ENCODE measurements around the gene DPYD. TPM values are rescaled to one million over a fixed set of nuclear protein-coding genes. Genes with fewer than 3 reads are reported as not detected.

DPYD gene
- total RNA-seq, 4 donors from 2014 or later, result 30.6 to 58.4 (median 35.4) TPM

DNA sequence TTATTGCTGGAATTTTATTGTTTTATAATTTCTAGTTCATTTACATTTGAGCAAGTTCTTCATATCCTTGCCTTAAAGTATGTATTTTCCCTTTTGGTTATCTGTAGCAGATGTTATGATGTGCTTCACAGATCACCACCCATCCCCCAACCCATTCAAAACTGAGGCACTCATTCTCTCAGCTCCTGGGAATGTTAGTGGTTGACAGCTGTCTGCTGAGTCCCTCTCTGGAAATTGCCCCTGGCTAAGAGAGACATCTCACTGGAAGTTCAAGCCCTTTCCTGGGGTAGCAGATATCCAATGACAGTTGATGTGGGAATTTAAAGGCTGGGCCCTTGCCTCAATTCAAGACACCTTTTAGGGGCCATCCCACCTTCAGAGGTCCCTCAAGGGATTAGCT is 4.3 kb upstream of the DPYD start:
- H3K27ac ChIP-seq, result no peak overlapping the region
- TF ChIP-seq POLR2A (IDR thresholded peaks at IDR 0.05) (no peak), CTCF (IDR thresholded peaks at IDR 0.05) (no peak)
- intact Hi-C loops (cut with DNase I), result no loop called here
- H3K4me1 ChIP-seq, result peaks cover 0 to 9% (median 3%) of the 10 kb centered on the region in 3 donors
- no peaks in the 10 kb centered on the region for H3K27me3 ChIP-seq
- no peak for DNase-seq
- H3K9me3 ChIP-seq, result no peaks in the 10 kb centered on the region
- H3K36me3 ChIP-seq, result no peaks in the 10 kb centered on the region
- no peak overlapping the region for H3K4me3 ChIP-seq

DNA sequence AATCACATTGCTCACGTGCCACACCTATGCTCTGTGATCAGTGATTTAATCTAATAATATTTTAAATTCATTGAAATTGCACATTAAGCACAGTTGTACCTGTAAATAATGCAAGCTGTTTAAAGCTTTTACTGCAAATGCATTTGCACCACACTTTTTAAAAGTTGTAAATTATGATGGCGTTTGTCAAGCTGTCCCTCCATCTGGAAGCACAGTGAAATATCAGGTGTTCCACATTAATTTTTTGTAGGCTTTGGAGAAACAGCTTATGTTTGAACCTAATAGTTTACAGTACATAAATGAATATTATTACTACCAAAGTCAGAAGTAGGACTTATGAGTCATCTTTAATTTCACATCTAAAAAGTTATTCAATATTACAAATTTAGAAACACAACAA is 3.0 kb upstream of the DPYD start:
- WGBS, 2 donors, result 85 to 86% methylated on average over 2 of the region's 2 CpGs
- Histone ChIP-seq H3K27ac (no peak overlapping the region), H3K4me1 (peaks cover 5 to 18% (median 6%) of the 10 kb centered on the region in 3 donors), H3K4me3 (no peak overlapping the region), H3K9me3 (no peaks in the 10 kb centered on the region), H3K36me3 (no peaks in the 10 kb centered on the region), H3K27me3 (no peaks in the 10 kb centered on the region)
- no peak for TF ChIP-seq POLR2A (IDR thresholded peaks at IDR 0.05)
- no peak for TF ChIP-seq CTCF (IDR thresholded peaks at IDR 0.05)
- DNase-seq, result no peak
- intact Hi-C loops (cut with DNase I), result no loop called here

DNA sequence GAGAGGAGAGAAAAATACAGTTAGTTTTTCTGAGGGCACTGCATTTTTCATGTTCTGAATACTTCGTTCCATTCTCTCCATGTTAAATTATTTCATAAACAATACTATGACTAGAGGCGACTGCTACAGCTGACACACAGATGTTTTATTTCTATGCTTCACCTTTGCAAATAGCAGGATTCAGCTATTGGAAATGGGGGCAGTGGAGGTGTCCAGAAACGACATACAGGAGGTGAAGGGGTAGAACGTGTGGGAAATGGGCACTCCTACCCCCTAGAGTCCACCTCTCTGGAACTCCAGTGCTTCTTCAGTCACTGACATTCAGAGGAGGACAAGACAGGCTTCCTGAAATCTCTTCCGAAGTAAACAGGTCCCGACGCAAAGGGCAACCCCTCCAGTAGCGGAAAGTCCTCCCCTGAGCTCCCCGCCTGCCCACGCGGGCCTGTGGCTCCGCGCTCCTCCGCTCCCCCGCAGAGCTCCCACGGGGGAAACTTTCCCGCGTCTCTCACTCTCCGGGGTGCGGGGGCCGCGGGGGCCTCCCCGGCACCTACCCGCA is 480 bp downstream of the DPYD start:
- no peak for DNase-seq
- 0 to 1% methylated on average over 5 to 8 of the region's 24 CpGs for WGBS, 2 donors
- intact Hi-C loops (cut with DNase I), result no loop called here
- no peak for TF ChIP-seq POLR2A (IDR thresholded peaks at IDR 0.05)
- TF ChIP-seq CTCF (IDR thresholded peaks at IDR 0.05), result no peak
- peak overlapping the region; percentile 87 to 97 (median 92) for H3K27ac ChIP-seq
- no peaks in the 10 kb centered on the region for H3K27me3 ChIP-seq
- no peaks in the 10 kb centered on the region for H3K36me3 ChIP-seq
- H3K4me1 ChIP-seq, result peaks cover 5 to 41% (median 15%) of the 10 kb centered on the region in 3 donors
- H3K9me3 ChIP-seq, result no peaks in the 10 kb centered on the region
- peak overlapping the region; percentile 64 to 93 (median 86) for H3K4me3 ChIP-seq

- TF ChIP-seq CTCF (IDR thresholded peaks at IDR 0.05), result no peak
- no peak for TF ChIP-seq POLR2A (IDR thresholded peaks at IDR 0.05)
- no peaks in the 10 kb centered on the region for H3K36me3 ChIP-seq
- H3K4me1 ChIP-seq, result peaks cover 5 to 41% (median 15%) of the 10 kb centered on the region in 3 donors
- no peak for DNase-seq
- no peaks in the 10 kb centered on the region for H3K9me3 ChIP-seq
- intact Hi-C loops (cut with DNase I), result no loop called here
- H3K4me3 ChIP-seq, result peak overlapping the region; percentile 64 to 93 (median 86)
- WGBS, 2 donors, result 7 to 9% methylated on average over 6 of the region's 6 CpGs
- H3K27ac ChIP-seq, result peak overlapping the region in 3 of 4 donors; percentile 87 to 93 (median 92)
- H3K27me3 ChIP-seq, result no peaks in the 10 kb centered on the region
Measured at GRCh38 chr1:97919585-97920261, 1.1 kb downstream of the DPYD start.

DNA sequence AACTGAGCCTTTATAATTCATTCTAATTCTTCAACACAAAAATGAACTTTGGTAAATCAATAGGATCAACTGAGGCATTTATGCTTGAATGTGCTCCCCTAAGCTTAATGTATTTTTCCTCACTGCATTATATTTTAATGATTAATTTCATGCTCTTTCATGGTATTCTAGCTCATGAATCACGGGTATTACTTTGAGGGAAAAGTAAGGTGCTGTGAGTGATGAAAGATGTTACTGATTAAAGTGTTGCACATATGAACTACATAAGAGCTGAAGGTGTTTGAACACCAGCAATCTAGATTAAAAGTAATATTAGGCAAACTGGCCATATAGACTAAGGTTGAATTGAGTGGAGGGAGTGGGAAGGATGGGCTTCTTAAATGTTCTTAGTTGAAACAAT is 1.9 kb downstream of the DPYD start:
- WGBS, 2 donors, result 22 to 26% methylated on average over 1 of the region's 1 CpG
- Histone ChIP-seq H3K4me3 (peak overlapping the region; percentile 64 to 93 (median 86)), H3K36me3 (no peaks in the 10 kb centered on the region), H3K27ac (peak overlapping the region in 2 of 4 donors; percentile 92 to 93), H3K4me1 (peaks cover 5 to 41% (median 15%) of the 10 kb centered on the region in 3 donors), H3K27me3 (no peaks in the 10 kb centered on the region), H3K9me3 (no peaks in the 10 kb centered on the region)
- TF ChIP-seq POLR2A (IDR thresholded peaks at IDR 0.05) (no peak), CTCF (IDR thresholded peaks at IDR 0.05) (no peak)
- intact Hi-C loops (cut with DNase I), result no loop called here
- DNase-seq, result no peak
